ENCODE measurements around the gene SAMD13.

Gene SAMD13

GRCh38 chr1:84345220-84345619, 43.7 kb downstream of the SAMD13 start:
- no peak for DNase-seq (ENCODE audit: low read depth in 2 of 2)

- DNase-seq (ENCODE audit: low read depth in 2 of 2), result no peak
Measured at GRCh38 chr1:84347271-84347931, 45.9 kb downstream of the SAMD13 start.

GRCh38 chr1:84347932-84348555, 46.5 kb downstream of the SAMD13 start:
- DNase-seq (ENCODE audit: low read depth in 2 of 2), result no peak

GRCh38 chr1:84348759-84349158, 47.3 kb downstream of the SAMD13 start:
- no peak for DNase-seq (ENCODE audit: low read depth in 2 of 2)

- DNase-seq (ENCODE audit: low read depth in 2 of 2), result no peak
Measured at GRCh38 chr1:84350104-84350503, 48.6 kb downstream of the SAMD13 start.

- DNase-seq (ENCODE audit: low read depth in 2 of 2), result no peak
Measured at GRCh38 chr1:84350550-84350949, 49.0 kb downstream of the SAMD13 start.

- no peak for DNase-seq (ENCODE audit: low read depth in 2 of 2)
Measured at GRCh38 chr1:84352298-84353106, 51.0 kb downstream of the SAMD13 start.

GRCh38 chr1:84353695-84354094, 52.2 kb downstream of the SAMD13 start:
- no peak for DNase-seq (ENCODE audit: low read depth in 2 of 2)

GRCh38 chr1:84355556-84355955, 54.0 kb downstream of the SAMD13 start:
- DNase-seq (ENCODE audit: low read depth in 2 of 2), result no peak

GRCh38 chr1:84356881-84357280, 55.4 kb downstream of the SAMD13 start:
- no peak for DNase-seq (ENCODE audit: low read depth in 2 of 2)

- no peak for DNase-seq (ENCODE audit: low read depth in 2 of 2)
Measured at GRCh38 chr1:84358695-84359094, 57.2 kb downstream of the SAMD13 start.

GRCh38 chr1:84360316-84360715, 58.8 kb downstream of the SAMD13 start:
- no peak for DNase-seq (ENCODE audit: low read depth in 2 of 2)

- DNase-seq (ENCODE audit: low read depth in 2 of 2), result no peak
Measured at GRCh38 chr1:84361796-84362195, 60.3 kb downstream of the SAMD13 start.

- no peak for DNase-seq (ENCODE audit: low read depth in 2 of 2)
Measured at GRCh38 chr1:84363019-84363418, 61.5 kb downstream of the SAMD13 start.

GRCh38 chr1:84363622-84364021, 62.1 kb downstream of the SAMD13 start:
- no peak for DNase-seq (ENCODE audit: low read depth in 2 of 2)

- DNase-seq (ENCODE audit: low read depth in 2 of 2), result peak in 1 of 2 donors; percentile 9
Measured at GRCh38 chr1:84365225-84366221, 64.0 kb downstream of the SAMD13 start.

- DNase-seq (ENCODE audit: low read depth in 2 of 2), result no peak
Measured at GRCh38 chr1:84366786-84367185, 65.3 kb downstream of the SAMD13 start.

GRCh38 chr1:84367219-84367618, 65.7 kb downstream of the SAMD13 start:
- no peak for DNase-seq (ENCODE audit: low read depth in 2 of 2)

GRCh38 chr1:84368441-84368840, 66.9 kb downstream of the SAMD13 start:
- no peak for DNase-seq (ENCODE audit: low read depth in 2 of 2)

- DNase-seq (ENCODE audit: low read depth in 2 of 2), result no peak
Measured at GRCh38 chr1:84370266-84370665, 68.8 kb downstream of the SAMD13 start.

GRCh38 chr1:84370831-84371394, 69.4 kb downstream of the SAMD13 start:
- no peak for DNase-seq (ENCODE audit: low read depth in 2 of 2)
